Endothelial cell of umbilical vein (primary cell): ENCODE data around the gene FHOD3. TPM values are rescaled to one million over a fixed set of nuclear protein-coding genes. Genes with fewer than 3 reads are reported as not detected.
"Not testable (repeated sequence)": the region's sequence is repeated elsewhere in the genome, so short reads cannot be mapped to it uniquely, and the experiment has no call there.

Experiments used
- BruUV-seq: library from RNA; stranded (reverse); fragments of 400-500 nt; replicated peaks from 2 replicates; lab custom pipeline; 2021; lab: Mats Ljungman, UMichigan
- CTCF ChIA-PET: fragments of 300-600, 350-600 bp; sonication (Branson Sonifier 250); formaldehyde crosslinking; loops from one replicate; lab custom pipeline; 2021; ENCODE audit warnings: antibody characterized with exemption, inconsistent platforms; lab: Charles Lee
- POLR2A ChIA-PET: fragments of 300-600, 350-600 bp; sonication (Branson Sonifier 250); formaldehyde crosslinking; loops from one replicate; lab custom pipeline; 2021; ENCODE audit warnings: antibody characterized with exemption, inconsistent platforms; lab: Charles Lee
- DNase-seq: peaks from one replicate; pipeline ENCODE4 v3.0.0-alpha.2; 2011; ENCODE audit warnings: low read depth, low spot score
- FAIRE-seq: peaks from 2 replicates; lab custom pipeline; 2011; peaks lifted over from hg19 to GRCh38; lab: Jason Lieb, UNC
- H2AFZ ChIP-seq: 2 replicates; pipeline ENCODE4 v1.6.0; 2012; ENCODE audit warnings: low read depth, low read length, control low read depth, inconsistent platforms
- H3K27ac ChIP-seq: 2 replicates; pipeline ENCODE4 v1.5.1; 2011; ENCODE audit warnings: low read depth, mild to moderate bottlenecking, control low read depth, low read length, moderate library complexity; ENCODE audit not compliant: insufficient read depth
- H3K27me3 ChIP-seq, 2 experiments: 2 replicates each; pipeline versions ENCODE4 v1.6.0 to v1.6.1; 2011; ENCODE audit warnings: low read length in 2 of 2, mixed read lengths in 1 of 2; ENCODE audit not compliant: control insufficient read depth in 2 of 2, insufficient read depth in 2 of 2
- H3K36me3 ChIP-seq, 2 experiments: 2 replicates in 1 of 2; 3 replicates in 1 of 2; pipeline ENCODE4 v1.5.1; 2011; ENCODE audit warnings: low read length in 2 of 2, mild to moderate bottlenecking in 1 of 2, moderate library complexity in 1 of 2; ENCODE audit not compliant: control insufficient read depth in 2 of 2, insufficient read depth in 2 of 2; ENCODE audit errors: extremely low read depth in 1 of 2
- H3K4me1 ChIP-seq: 3 replicates; pipeline ENCODE4 v1.5.1; 2011; ENCODE audit warnings: mild to moderate bottlenecking, low read length; ENCODE audit not compliant: control insufficient read depth, insufficient read depth; ENCODE audit errors: extremely low read depth
- H3K4me2 ChIP-seq: 2 replicates; pipeline ENCODE4 v1.6.1; 2011; ENCODE audit warnings: low read length, control low read depth, mixed read lengths; ENCODE audit not compliant: insufficient read depth
- H3K4me3 ChIP-seq, 3 experiments: fragments of 200-600 bp in 1 of 3; sonication (generic), shearing (Covaris generic) in 1 of 3; replicated peaks in 1 of 3; 2 replicates each; pipeline ENCODE4 v1.5.1; 2011 to 2016; ENCODE audit warnings: control low read depth in 3 of 3, low read length in 3 of 3, mild to moderate bottlenecking in 2 of 3, inconsistent platforms in 1 of 3, low read depth in 1 of 3, moderate library complexity in 1 of 3; ENCODE audit not compliant: insufficient read depth in 1 of 3
- H3K79me2 ChIP-seq: 2 replicates; pipeline ENCODE4 v1.6.0; 2012; ENCODE audit warnings: low read length, inconsistent platforms; ENCODE audit not compliant: control insufficient read depth, insufficient read depth
- H3K9ac ChIP-seq: replicated peaks from 2 replicates; pipeline ENCODE3; 2011; ENCODE audit warnings: low read length, control low read depth; ENCODE audit not compliant: insufficient read depth; ENCODE audit errors: extremely low read depth
- H3K9me1 ChIP-seq: replicated peaks from 3 replicates; pipeline ENCODE4 v1.6.0; 2011; ENCODE audit warnings: mild to moderate bottlenecking, low read length; ENCODE audit not compliant: control insufficient read depth, insufficient read depth; ENCODE audit errors: extremely low read depth
- H3K9me3 ChIP-seq: replicated peaks from 2 replicates; pipeline ENCODE4 v1.5.1; 2012; ENCODE audit warnings: low read length, inconsistent platforms; ENCODE audit not compliant: control insufficient read depth, insufficient read depth
- H4K20me1 ChIP-seq: replicated peaks from 2 replicates; pipeline ENCODE3; 2011; ENCODE audit warnings: mild to moderate bottlenecking, low read length; ENCODE audit not compliant: control insufficient read depth, insufficient read depth; ENCODE audit errors: extremely low read depth
- EZH2 ChIP-seq: IDR thresholded peaks from 2 replicates; pipeline ENCODE4 v1.6.1; 2012; ENCODE audit warnings: borderline replicate concordance, low read depth, mild to moderate bottlenecking, moderate library complexity, low read length, inconsistent platforms; ENCODE audit not compliant: severe bottlenecking
- FOS ChIP-seq: IDR thresholded peaks from 2 replicates; pipeline ENCODE4 v1.6.1; 2011; ENCODE audit warnings: mild to moderate bottlenecking, low read length, moderate library complexity, borderline replicate concordance; ENCODE audit not compliant: insufficient read depth
- GATA2 ChIP-seq: IDR thresholded peaks from 2 replicates; pipeline ENCODE4 v1.7.0; 2011; ENCODE audit warnings: low read depth, mild to moderate bottlenecking, moderate library complexity, mixed read lengths, low read length; ENCODE audit not compliant: insufficient read length, insufficient read depth
- JUN ChIP-seq: IDR thresholded peaks from 2 replicates; pipeline ENCODE4 v1.6.1; 2011; ENCODE audit warnings: borderline replicate concordance, low read depth; ENCODE audit not compliant: insufficient read length, insufficient read depth
- MYC ChIP-seq: IDR thresholded peaks from one replicate; pipeline ENCODE4 v1.6.1; 2011; ENCODE audit warnings: mild to moderate bottlenecking, low read depth, low read length
- POLR2A ChIP-seq: IDR thresholded peaks from 2 replicates; pipeline ENCODE4 v1.6.1; 2012; ENCODE audit warnings: low read depth, mild to moderate bottlenecking, control low read depth, low read length
- POLR2AphosphoS5 ChIP-seq: IDR thresholded peaks from 2 replicates; pipeline ENCODE4 v1.6.1; 2012; ENCODE audit warnings: low read depth, mild to moderate bottlenecking, control low read depth, low read length, moderate library complexity; ENCODE audit not compliant: insufficient read depth
- dilution Hi-C: fragments of 300-500 bp; cut with MboI; formaldehyde crosslinking; loops from one replicate; pipeline ENCODE4 v1.15.0; 2019; ENCODE audit warnings: low sequenced_read_pairs; ENCODE audit not compliant: extremely low pct_ligation_motif_present
- intact Hi-C: fragments of 100-400 bp; cut with micrococcal nuclease; formaldehyde crosslinking; loops from one replicate; pipeline ENCODE4 v1.10.0; 2022
- polyA plus RNA-seq, 4 experiments: library from polyadenylated mRNA; depleted of rRNA in 3 of 4; stranded (reverse) in 3 of 4; unstranded in 1 of 4; fragments of >200 nt; gene quantifications; 2 replicates each; pipeline versions ENCODE4 v1.2.1 to v1.2.3, GENCODE V29; 2011 to 2012; ENCODE audit warnings: missing spikeins in 1 of 4
- total RNA-seq: library from RNA; stranded (reverse); gene quantifications from 2 replicates; pipeline ENCODE4 v1.2.3, GENCODE V29; 2021
- TF ChIP-seq, protein P1 (sequence below): IDR thresholded peaks from 2 replicates; pipeline ENCODE4 v1.6.1; 2011; ENCODE audit not compliant: insufficient read depth, insufficient read length
- TF ChIP-seq, protein P2 (sequence below), 2 donors: IDR thresholded peaks; 1 replicate in 1 of 2; 2 replicates in 1 of 2; pipeline ENCODE4 v1.5.1; 2011; ENCODE audit warnings: low read length in 2 of 2, mild to moderate bottlenecking in 2 of 2, moderate library complexity in 2 of 2, control low read depth in 1 of 2, inconsistent platforms in 1 of 2, low read depth in 1 of 2; ENCODE audit not compliant: insufficient read depth in 1 of 2; ENCODE audit errors: extremely low read depth in 1 of 2

FHOD3 gene
- total and polyA plus RNA-seq, 2 donors (not counting 3 experiments of a cell fraction or from before 2014, with no cell fraction given) = 0.06 to 1.5 TPM

DNA sequence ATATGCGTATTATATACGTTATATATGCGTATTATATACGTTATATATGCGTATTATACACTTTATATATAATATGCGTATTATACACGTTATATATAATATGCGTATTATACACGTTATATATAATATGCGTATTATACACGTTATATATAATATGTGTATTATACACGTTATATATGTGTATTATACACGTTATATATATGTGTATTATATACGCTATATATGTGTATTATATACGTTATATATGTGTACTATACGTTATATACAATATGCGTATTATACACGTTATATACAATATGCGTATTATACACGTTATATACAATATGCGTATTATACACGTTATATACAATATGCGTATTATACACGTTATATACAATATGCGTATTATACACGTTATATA, 465.5 kb downstream of the FHOD3 start:
- H3K4me1 ChIP-seq, CTCF ChIA-PET, H2AFZ ChIP-seq, intact Hi-C loops, H3K4me3 ChIP-seq, DNase-seq, H3K9ac ChIP-seq, FAIRE-seq, H3K79me2 ChIP-seq, dilution Hi-C loops, H3K9me3 ChIP-seq, H3K4me2 ChIP-seq, BruUV-seq, POLR2A ChIA-PET, H4K20me1 ChIP-seq, H3K9me1 ChIP-seq, H3K36me3 ChIP-seq, H3K27ac ChIP-seq: not testable (repeated sequence)
- peaks cover 7 to 12% of the 10 kb centered on the region in 2 experiments for H3K27me3 ChIP-seq

DNA sequence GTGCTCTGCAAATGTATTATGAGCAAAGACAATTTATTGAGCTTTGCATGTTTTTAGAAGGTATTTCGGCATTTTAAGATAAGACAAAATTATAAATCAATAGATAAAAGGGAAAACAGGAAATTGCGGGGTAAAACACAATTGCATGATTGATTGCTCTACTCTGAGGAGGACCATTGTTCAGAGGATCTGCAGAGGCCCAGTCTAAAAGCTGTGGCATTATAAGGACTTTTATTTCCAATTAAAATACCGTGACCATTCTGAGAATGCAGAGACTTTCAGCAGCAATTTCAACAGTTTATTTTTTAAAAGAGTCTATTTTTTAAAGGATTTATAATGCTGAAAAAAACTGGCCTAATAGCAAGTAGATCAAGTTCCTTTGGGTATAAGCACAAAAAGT, 469.3 kb downstream of the FHOD3 start:
- H3K36me3 ChIP-seq = no peaks in the 10 kb centered on the region
- no peak overlapping the region for H2AFZ ChIP-seq
- FAIRE-seq = no peak
- POLR2A ChIA-PET = no interaction called here
- no peaks in the 10 kb centered on the region for H4K20me1 ChIP-seq
- H3K9me3 ChIP-seq = no peaks in the 10 kb centered on the region
- DNase-seq = no peak
- H3K27me3 ChIP-seq = peaks cover 7 to 14% of the 10 kb centered on the region in 2 experiments
- TF ChIP-seq JUN (no peak), POLR2AphosphoS5 (no peak), GATA2 (no peak), POLR2A (no peak), MYC (no peak), EZH2 (no peak), FOS (no peak)
- TF ChIP-seq, protein P1, sequence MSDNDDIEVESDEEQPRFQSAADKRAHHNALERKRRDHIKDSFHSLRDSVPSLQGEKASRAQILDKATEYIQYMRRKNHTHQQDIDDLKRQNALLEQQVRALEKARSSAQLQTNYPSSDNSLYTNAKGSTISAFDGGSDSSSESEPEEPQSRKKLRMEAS = no peak
- TF ChIP-seq, protein P2, sequence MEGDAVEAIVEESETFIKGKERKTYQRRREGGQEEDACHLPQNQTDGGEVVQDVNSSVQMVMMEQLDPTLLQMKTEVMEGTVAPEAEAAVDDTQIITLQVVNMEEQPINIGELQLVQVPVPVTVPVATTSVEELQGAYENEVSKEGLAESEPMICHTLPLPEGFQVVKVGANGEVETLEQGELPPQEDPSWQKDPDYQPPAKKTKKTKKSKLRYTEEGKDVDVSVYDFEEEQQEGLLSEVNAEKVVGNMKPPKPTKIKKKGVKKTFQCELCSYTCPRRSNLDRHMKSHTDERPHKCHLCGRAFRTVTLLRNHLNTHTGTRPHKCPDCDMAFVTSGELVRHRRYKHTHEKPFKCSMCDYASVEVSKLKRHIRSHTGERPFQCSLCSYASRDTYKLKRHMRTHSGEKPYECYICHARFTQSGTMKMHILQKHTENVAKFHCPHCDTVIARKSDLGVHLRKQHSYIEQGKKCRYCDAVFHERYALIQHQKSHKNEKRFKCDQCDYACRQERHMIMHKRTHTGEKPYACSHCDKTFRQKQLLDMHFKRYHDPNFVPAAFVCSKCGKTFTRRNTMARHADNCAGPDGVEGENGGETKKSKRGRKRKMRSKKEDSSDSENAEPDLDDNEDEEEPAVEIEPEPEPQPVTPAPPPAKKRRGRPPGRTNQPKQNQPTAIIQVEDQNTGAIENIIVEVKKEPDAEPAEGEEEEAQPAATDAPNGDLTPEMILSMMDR (IDR thresholded peaks at IDR 0.05; ENCODE audit: extremely low read depth in 1 of 2, insufficient read depth in 1 of 2, low read depth in 1 of 2, low read length in 2 of 2) = no peak
- H3K9ac ChIP-seq = no peak overlapping the region
- no peaks in the 10 kb centered on the region for H3K4me1 ChIP-seq
- H3K79me2 ChIP-seq = no peaks in the 10 kb centered on the region
- no peak overlapping the region for H3K4me3 ChIP-seq
- H3K4me2 ChIP-seq = no peak overlapping the region
- H3K27ac ChIP-seq = no peak overlapping the region
- intact Hi-C loops = no loop called here
- CTCF ChIA-PET = no interaction called here
- dilution Hi-C loops = no loop called here
- BruUV-seq = no TSS peak
- no peaks in the 10 kb centered on the region for H3K9me1 ChIP-seq
